NCI-H774 (cell line): Measurements from ENCODE around the gene C17orf100.
"Not testable (repeated sequence)": the region's sequence is repeated elsewhere in the genome, so short reads cannot be mapped to it uniquely, and the experiment has no call there.

Experiments
- DNase-seq: peaks from one replicate; lab custom pipeline; 2025; lab: John Stamatoyannopoulos, UW

Gene C17orf100

GRCh38 chr17:6641247-6641863, 10.2 kb upstream of the C17orf100 start:
- DNase-seq, result no peak

GRCh38 chr17:6642592-6642991, 9.0 kb upstream of the C17orf100 start:
- no peak for DNase-seq

- no peak for DNase-seq
These were observed 8.0 kb upstream of the C17orf100 start for GRCh38 chr17:6643451-6644125.

- DNase-seq, result no peak
These were observed 3.4 kb upstream of the C17orf100 start for GRCh38 chr17:6648181-6648580.

- DNase-seq, result no peak
These were observed 424 bp downstream of the C17orf100 start for GRCh38 chr17:6651919-6652452.

- peak; percentile 33 for DNase-seq
These were observed 3.5 kb downstream of the C17orf100 start for GRCh38 chr17:6654841-6655731.

- not testable (repeated sequence) for DNase-seq
These were observed 4.3 kb downstream of the C17orf100 start for GRCh38 chr17:6655732-6656361.

GRCh38 chr17:6656797-6657632, 5.5 kb downstream of the C17orf100 start:
- DNase-seq, result not testable (repeated sequence)

- no peak for DNase-seq
These were observed 6.2 kb downstream of the C17orf100 start for GRCh38 chr17:6657633-6658287.

- DNase-seq, result not testable (repeated sequence)
These were observed 6.8 kb downstream of the C17orf100 start for GRCh38 chr17:6658411-6658810.

- DNase-seq, result no peak
These were observed 8.5 kb downstream of the C17orf100 start for GRCh38 chr17:6660101-6660500.

GRCh38 chr17:6660805-6661463, 9.4 kb downstream of the C17orf100 start:
- no peak for DNase-seq

- DNase-seq, result no peak
These were observed 9.9 kb downstream of the C17orf100 start for GRCh38 chr17:6661464-6661848.

GRCh38 chr17:6663200-6663599, 11.6 kb downstream of the C17orf100 start:
- DNase-seq, result not testable (repeated sequence)

- peak; percentile 13 for DNase-seq
These were observed 14.5 kb downstream of the C17orf100 start for GRCh38 chr17:6666077-6666521.

GRCh38 chr17:6666557-6666956, 15.0 kb downstream of the C17orf100 start:
- no peak for DNase-seq

GRCh38 chr17:6667516-6667915, 16.0 kb downstream of the C17orf100 start:
- DNase-seq, result no peak

- no peak for DNase-seq
These were observed 16.7 kb downstream of the C17orf100 start for GRCh38 chr17:6668219-6668618.

GRCh38 chr17:6668727-6669425, 17.3 kb downstream of the C17orf100 start:
- no peak for DNase-seq
